ENCODE measurements around the gene SEL1L3.

DNA sequence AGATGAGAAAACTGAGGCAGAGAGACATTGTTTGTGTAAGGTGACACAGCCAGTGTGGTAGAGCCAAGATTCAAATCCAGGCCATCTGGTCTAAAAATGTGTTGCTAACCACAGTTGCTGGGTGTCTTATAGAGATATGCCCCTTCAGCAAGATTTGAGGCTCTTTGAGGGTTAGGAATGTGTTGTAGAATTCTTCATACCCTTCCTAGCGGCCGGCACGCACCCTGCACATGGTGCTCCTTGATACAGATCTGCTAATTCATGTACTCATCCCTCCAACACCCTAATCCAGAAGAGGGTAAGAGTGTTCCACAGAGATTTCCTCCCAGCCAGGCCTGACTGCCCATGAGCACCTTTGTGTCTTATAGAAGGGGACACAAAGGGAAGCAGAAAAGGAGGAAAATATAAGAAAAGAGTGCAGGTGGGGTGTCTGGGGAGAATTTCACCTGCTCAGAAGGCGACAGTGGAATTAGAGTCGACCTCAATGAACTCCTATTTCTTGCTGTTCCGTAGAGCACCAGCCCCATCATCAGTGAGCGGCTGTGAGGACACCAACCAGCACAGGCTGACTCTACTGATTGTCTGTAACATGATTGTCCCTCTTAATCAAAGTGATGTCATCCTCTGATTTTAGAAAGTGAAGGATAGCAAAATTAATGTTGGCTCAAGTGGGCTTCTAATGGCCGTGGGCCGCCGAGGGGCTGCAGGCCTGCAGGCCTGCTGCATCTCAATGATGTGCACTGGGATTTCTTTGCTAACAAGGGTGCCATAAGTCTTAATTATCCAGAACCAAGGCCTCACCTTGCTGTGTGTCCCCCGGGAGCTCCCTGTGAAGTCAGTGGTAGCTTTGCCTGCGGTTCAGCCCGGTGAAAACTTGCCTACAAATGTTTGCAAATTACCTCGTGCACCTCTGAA is 27.1 kb upstream of the SEL1L3 start:
- TF ChIP-seq POLR2A (IDR thresholded peaks at IDR 0.05), result no peak
- TF ChIP-seq, protein P1, sequence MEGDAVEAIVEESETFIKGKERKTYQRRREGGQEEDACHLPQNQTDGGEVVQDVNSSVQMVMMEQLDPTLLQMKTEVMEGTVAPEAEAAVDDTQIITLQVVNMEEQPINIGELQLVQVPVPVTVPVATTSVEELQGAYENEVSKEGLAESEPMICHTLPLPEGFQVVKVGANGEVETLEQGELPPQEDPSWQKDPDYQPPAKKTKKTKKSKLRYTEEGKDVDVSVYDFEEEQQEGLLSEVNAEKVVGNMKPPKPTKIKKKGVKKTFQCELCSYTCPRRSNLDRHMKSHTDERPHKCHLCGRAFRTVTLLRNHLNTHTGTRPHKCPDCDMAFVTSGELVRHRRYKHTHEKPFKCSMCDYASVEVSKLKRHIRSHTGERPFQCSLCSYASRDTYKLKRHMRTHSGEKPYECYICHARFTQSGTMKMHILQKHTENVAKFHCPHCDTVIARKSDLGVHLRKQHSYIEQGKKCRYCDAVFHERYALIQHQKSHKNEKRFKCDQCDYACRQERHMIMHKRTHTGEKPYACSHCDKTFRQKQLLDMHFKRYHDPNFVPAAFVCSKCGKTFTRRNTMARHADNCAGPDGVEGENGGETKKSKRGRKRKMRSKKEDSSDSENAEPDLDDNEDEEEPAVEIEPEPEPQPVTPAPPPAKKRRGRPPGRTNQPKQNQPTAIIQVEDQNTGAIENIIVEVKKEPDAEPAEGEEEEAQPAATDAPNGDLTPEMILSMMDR (IDR thresholded peaks at IDR 0.05), result no peak

Data from gastroesophageal sphincter (tissue), 3 donors.